GM19328 (cell line): ENCODE results near the gene CPSF4L.
"Not testable (repeated sequence)": the region's sequence is repeated elsewhere in the genome, so short reads cannot be mapped to it uniquely, and the experiment has no call there.

Experiments used
- ATAC-seq: cut with Tn5 transposase; IDR thresholded peaks from one replicate; pipeline ENCODE4 v1.9.1; 2021; ENCODE audit warnings: mild to moderate bottlenecking, moderate library complexity; ENCODE audit not compliant: unreplicated experiment

The CPSF4L gene, protein sequence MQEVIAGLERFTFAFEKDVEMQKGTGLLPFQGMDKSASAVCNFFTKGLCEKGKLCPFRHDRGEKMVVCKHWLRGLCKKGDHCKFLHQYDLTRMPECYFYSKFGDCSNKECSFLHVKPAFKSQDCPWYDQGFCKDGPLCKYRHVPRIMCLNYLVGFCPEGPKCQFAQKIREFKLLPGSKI

GRCh38 chr17:73261617-73261951 lies at the start of gene CPSF4L:
CPSF4L (minus strand) TSS chr17:73261880; CDS start chr17:73261818, 62 bp downstream.
- ATAC-seq: no peak

DNA sequence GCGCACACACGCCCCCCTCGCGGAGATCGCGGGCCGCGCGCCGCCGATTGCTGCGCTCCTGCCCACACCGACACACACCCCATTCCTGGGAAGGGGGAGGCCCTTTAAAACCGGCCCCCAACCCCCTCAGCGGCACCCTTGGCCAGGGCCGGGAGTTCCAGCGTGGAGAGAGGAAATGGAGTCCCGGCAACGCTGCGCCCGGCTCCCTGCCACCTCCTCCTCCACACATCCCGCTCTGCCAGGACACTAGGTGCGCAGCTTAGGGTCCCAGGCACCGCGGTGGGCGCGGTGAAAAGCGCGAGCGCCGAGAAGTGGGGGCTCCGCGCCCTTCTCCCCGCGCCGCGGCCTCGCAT lies 49.7 kb upstream of the CPSF4L start:
- peak; percentile 11 for ATAC-seq

- ATAC-seq: no peak
Measured at GRCh38 chr17:73309727-73310596, 48.3 kb upstream of the CPSF4L start.

GRCh38 chr17:73308959-73309358 lies 47.3 kb upstream of the CPSF4L start:
- ATAC-seq: not testable (repeated sequence)

DNA sequence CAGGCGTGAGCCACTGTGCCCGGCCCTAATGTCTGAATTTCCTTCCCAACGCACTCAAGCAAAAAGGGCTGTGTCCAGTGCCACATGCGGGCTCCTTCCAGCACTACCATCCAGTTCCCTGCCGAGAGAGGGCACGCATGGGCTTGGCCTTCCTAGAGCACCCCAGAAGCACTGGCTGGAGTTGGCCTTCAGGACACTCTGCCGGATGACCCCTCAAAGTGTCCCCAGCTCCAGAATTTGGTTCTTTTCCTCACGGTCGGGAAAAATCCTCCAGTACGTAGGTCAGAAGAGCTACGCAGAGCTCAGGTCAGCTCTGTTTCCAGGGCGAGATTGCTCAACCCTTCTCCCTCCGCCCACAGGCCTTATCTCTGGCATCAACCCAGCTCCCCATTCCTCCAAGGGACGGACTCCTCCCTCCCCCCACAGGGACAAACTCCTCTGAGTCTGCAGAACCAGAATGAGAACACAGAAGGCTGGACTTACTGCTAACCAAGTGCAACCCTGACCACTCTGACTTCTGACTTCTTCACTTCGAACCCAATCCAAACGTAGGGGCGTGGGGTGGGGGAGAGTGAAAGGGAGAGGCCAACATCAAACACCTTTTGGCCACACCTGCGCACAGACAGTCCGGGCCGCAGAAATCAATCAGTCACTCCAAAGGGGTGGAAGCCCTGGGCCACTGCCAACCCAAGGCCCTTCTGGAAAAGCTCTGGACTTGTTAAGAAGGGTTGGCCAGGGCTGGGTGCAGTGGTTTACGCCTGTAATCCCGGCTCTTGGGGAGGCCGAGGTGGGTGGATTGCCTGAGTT lies 46.5 kb upstream of the CPSF4L start:
- no peak for ATAC-seq

DNA sequence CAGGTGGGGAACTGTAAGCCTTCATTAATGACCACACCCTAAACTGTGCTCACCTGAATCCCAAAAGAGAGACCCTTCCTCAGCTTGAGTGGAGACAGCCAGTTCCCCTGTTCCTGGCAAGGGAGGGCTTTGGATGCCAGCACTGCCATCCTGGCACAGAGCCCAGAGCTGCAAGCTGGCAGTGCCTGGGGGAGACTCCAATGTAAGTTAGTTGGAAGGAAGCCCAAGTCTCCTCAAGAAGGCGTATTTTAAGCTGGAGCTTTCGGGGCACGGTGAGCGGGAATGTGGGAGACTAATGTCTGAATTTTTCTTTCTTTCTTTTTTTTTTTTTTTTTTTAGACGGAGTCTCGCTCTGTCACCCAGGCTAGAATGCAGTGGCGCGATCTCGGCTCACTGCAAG lies 45.5 kb upstream of the CPSF4L start:
- no peak for ATAC-seq

GRCh38 chr17:73305845-73306836 lies 44.5 kb upstream of the CPSF4L start:
- no peak for ATAC-seq

DNA sequence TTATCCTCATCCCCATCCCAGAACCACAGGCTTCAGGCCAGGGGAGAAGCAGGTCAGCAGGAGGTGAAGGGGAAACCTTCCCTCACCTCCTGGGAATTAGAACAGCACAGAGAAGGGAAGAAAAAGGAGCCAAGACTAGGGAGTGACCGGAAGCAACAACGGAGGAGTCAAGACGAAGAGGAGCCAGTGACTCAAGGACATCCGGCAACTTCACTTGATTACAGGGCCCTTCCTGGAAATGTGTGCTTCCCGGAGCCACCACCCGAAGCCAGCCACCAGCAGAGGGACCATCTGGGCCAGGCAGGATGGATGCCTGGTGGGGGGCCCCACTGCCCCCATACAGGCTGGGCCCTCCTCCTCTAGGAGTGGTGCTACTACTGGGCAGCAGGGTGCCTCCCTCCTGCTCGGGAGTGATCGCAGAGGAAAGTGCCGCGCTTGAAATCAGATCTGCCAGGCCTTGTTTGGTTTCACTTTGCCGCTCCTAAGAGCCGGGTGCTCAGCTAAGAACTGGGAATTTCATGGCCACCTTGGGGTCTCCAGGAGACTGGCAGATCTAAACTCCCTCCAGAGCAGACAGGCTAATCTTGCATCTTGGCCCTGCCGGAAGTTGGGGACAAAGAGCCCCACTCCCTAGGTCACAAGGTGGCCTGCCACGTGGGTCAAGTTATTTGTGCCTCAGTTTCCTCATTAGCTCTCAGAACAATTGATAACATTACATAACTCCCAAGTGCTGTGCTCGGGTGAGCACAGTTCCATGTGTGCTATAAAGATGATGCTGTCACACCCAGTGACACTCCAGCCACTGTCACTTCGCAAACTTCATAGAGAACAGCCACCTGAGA lies 43.5 kb upstream of the CPSF4L start:
- ATAC-seq: no peak

DNA sequence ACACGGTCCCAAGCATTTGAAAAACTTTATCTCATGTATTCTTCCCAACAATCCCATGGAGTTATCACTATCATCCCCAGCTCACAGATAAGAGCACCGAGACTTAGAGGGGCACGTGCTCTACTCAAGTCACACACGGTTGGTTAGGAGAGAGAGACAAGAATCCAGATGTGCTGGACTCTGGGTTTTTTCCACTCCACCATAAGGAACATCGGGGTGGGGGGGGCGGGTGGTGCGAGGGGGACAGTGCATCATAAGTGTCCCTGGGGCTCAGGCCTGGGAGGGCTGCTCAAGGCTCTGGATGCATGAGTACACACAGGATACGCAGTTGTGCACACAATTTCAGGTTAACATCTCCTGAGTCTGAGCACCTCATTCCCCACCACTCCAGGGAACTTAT lies 42.8 kb upstream of the CPSF4L start:
- ATAC-seq: no peak

- ATAC-seq: no peak
Measured at GRCh38 chr17:73302189-73302588, 40.5 kb upstream of the CPSF4L start.

DNA sequence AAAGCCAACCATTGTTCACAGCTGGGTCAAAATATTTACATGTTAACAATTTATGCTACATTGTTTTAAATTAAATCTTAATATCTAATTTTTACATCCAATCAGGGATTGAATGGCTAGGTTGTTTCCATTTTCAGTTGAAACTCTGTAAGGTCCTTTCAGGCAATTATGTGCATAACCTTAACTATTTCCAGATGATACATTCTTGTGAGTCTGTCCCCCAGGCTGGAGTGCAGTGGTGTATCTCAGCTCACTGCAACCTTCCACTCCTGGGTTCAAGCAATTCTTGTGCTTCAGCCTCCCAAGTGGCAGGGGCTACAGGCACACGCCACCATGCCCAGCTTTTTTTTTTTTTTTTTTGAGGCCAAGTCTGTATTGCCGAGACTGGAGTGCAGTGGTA lies 39.7 kb upstream of the CPSF4L start:
- ATAC-seq: no peak

- no peak for ATAC-seq
Measured at GRCh38 chr17:73300392-73300791, 38.7 kb upstream of the CPSF4L start.

GRCh38 chr17:73297934-73298861 lies 36.5 kb upstream of the CPSF4L start:
- ATAC-seq: no peak

DNA sequence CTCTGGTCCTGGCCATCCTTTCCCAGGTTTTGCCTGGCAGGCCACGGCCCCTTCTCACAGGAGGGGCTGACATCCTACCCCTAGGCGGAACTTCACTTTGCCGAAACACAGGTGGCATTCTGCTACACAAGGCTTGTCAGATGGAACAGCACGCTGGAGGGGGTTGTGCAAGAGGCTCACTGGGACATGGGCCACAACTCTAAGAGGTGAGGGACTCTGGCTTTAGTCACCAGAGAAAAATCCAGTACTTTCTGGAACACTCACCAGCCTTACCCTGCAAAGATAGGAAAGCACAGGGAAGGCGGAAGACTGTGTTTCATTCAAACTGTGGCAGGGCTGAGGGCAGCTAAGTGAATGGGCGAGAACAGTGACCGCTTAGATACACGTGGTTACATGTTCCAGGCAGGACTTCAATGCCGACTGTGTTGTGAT lies 31.8 kb upstream of the CPSF4L start:
- ATAC-seq: no peak

DNA sequence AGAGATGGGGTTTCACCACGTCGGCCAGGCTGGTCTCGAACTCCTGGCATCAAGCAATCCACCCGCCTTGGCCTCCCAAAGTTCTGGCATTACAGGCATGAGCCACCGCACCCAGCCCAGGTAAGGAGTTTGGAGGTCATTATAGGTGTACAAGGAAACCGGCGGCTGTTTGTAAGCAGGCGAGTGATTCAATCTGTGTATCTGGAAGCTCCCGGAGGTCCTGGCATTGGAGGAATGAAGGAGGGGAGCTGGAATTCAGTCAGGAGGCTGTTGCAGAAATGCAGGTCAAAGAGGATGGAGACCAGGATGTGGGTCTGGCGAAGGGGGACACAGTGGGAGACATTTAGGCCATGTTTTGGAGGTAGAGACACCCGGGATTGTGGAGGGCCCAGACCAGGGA lies 31.4 kb upstream of the CPSF4L start:
- no peak for ATAC-seq

DNA sequence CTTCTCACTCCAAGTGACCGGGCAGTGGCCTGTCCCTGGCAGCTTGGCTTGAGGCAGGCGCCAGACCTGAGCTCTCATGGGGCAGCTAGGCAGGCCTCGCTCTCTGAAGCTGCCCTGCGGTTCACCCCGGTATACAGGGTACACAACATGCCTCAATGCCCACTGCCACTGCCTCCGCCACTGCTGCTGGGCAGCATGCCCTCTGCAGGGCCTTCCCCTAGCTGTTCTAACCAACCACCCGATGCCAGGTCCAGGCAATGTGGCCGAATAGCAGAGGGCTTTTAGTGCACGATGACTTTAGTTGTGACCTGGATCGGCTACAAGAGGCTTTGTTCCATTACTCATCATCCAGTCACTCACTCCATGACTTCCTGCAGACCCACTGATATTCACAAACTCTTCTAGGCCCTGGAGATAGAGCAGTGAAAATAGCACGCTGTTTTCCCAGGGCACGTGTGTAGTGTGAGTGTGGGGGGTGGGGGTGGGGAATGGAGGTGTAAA lies 30.4 kb upstream of the CPSF4L start:
- no peak for ATAC-seq

- ATAC-seq: peak; percentile 70
Measured at GRCh38 chr17:73291260-73291801, 29.7 kb upstream of the CPSF4L start.
